Adrenal gland (tissue), 12 donors: ENCODE results near the gene EYS. TPM values are rescaled to one million over a fixed set of nuclear protein-coding genes. Genes with fewer than 3 reads are reported as not detected.

Experiments used
- DNase-seq, 7 donors: peaks; one replicate each; pipeline ENCODE4 v3.0.0-alpha.2; 2019 to 2020
- H3K27ac ChIP-seq, 5 donors: fragments of 200-600 bp; sonication (generic) in 4 of 5; 1 replicate in 3 of 5; 2 replicates in 2 of 5; pipeline versions ENCODE4 v1.5.1 to v1.8.0; 2016 to 2020; ENCODE audit warnings: mild to moderate bottlenecking in 1 of 5
- H3K27me3 ChIP-seq: fragments of 200-600 bp; 2 replicates; pipeline ENCODE4 v1.8.0; 2021
- H3K36me3 ChIP-seq, 2 donors: fragments of 200-600 bp; replicated peaks in 1 of 2; 1 replicate in 1 of 2; 2 replicates in 1 of 2; pipeline versions ENCODE4 v1.5.1 to v1.8.0; 2018 to 2022
- H3K4me1 ChIP-seq, 2 donors: fragments of 200-600 bp; replicated peaks in 1 of 2; 1 replicate in 1 of 2; 2 replicates in 1 of 2; pipeline versions ENCODE4 v1.5.1 to v1.8.0; 2018 to 2021
- H3K4me3 ChIP-seq, 4 donors: fragments of 200-600 bp; sonication (generic) in 3 of 4; one replicate each; pipeline ENCODE4 v1.5.1; 2016 to 2018
- H3K9me3 ChIP-seq, 3 donors: fragments of 200-600 bp; sonication (generic) in 1 of 3; replicated peaks in 1 of 3; 1 replicate in 2 of 3; 2 replicates in 1 of 3; pipeline versions ENCODE4 v1.5.1 to v1.8.0; 2016 to 2021
- CTCF ChIP-seq, 6 experiments: fragments of 450-650 bp in 4 of 6; fragments of 200-600 bp in 2 of 6; sonication (generic) in 1 of 6; IDR thresholded peaks; 1 replicate in 5 of 6; 2 replicates in 1 of 6; pipeline versions ENCODE4 v1.5.1 to v1.8.0; 2016 to 2021; ENCODE audit warnings: antibody characterized with exemption in 6 of 6, mild to moderate bottlenecking in 2 of 6, moderate library complexity in 1 of 6
- POLR2A ChIP-seq, 2 donors: fragments of 450-650 bp; IDR thresholded peaks; one replicate each; pipeline ENCODE4 v1.6.1; 2017; ENCODE audit warnings: antibody characterized with exemption in 2 of 2, mild to moderate bottlenecking in 2 of 2, moderate library complexity in 1 of 2
- WGBS, 4 donors: extraction: QIAGEN DNeasy Blood & Tissue Kit in 2 of 4; methylation state at CpG; one replicate each; pipeline versions ENCODE4 v1.1.5 to v1.1.7; 2013 to 2017; 5-methylcytosine and 5-hydroxymethylcytosine counted together
- intact Hi-C, 2 donors: fragments of 100-400 bp; cut with DNase I; formaldehyde crosslinking; loops; one replicate each; pipeline versions ENCODE4 v1.14.1 to v1.15.0; 2022 to 2023
- polyA plus RNA-seq, 3 donors: library from polyadenylated mRNA; stranded (reverse); fragments of 200-250 nt in 2 of 3; fragments of 350-450 nt in 1 of 3; fragmentation: Illumina TruSeq in 1 of 3; extraction: RNeasy Lipid Tissue Mini Kit (QIAGEN cat#74804) in 1 of 3; gene quantifications; one replicate each; pipeline ENCODE4 v1.2.3, GENCODE V29; 2013 to 2014
- total RNA-seq, 9 donors: library from RNA; depleted of rRNA in 4 of 9; stranded (reverse); fragments of >200 nt in 4 of 9; fragments of 120-200 nt in 1 of 9; fragmentation: NEBNext Ultra II Directional in 1 of 9; extraction: Animal tissue kit (Norgen Biotek cat#: 25700) in 1 of 9; gene quantifications; one replicate each; pipeline versions ENCODE4 v1.1.0 to v1.2.4, GENCODE V29; 2013 to 2023
- donor health status: healthy with polysubstance abuse.
- donor health status: Bipolar disorder and iron deficiency.
- donor health status: DM: yes; HTN: yes; CAD: no.
- donor health status: DM: no; HTN: no; CAD: no.
- donor health status: DM: no; HTN: no; CAD: no.
- donor health status: DM: yes; HTN: yes; CAD: no.

Gene EYS
- total and polyA plus RNA-seq, 12 donors = 0.03 to 3.1 (median 0.18) TPM; not detected in 7

GRCh38 chr6:63783096-63783495 lies 1923.9 kb downstream of the EYS start:
- no peaks in the 10 kb centered on the region for H3K36me3 ChIP-seq
- H3K4me1 ChIP-seq = no peaks in the 10 kb centered on the region
- no peaks in the 10 kb centered on the region for H3K9me3 ChIP-seq
- no peak for DNase-seq
- TF ChIP-seq CTCF (IDR thresholded peaks at IDR 0.05) (no peak), POLR2A (IDR thresholded peaks at IDR 0.05) (no peak)
- 78 to 81% (median 80%) methylated on average over 1 of the region's 1 CpG for WGBS, 4 donors
- H3K27me3 ChIP-seq = no peaks in the 10 kb centered on the region
- no peak overlapping the region for H3K4me3 ChIP-seq
- H3K27ac ChIP-seq = no peak overlapping the region
- intact Hi-C loops = no loop called here

- H3K27ac ChIP-seq = no peak overlapping the region
- H3K36me3 ChIP-seq = no peaks in the 10 kb centered on the region
- no peak overlapping the region for H3K4me3 ChIP-seq
- H3K27me3 ChIP-seq = no peaks in the 10 kb centered on the region
- intact Hi-C loops = no loop called here
- H3K9me3 ChIP-seq = no peaks in the 10 kb centered on the region
- TF ChIP-seq CTCF (IDR thresholded peaks at IDR 0.05) (no peak), POLR2A (IDR thresholded peaks at IDR 0.05) (no peak)
- no peak for DNase-seq
- no peaks in the 10 kb centered on the region for H3K4me1 ChIP-seq
- WGBS, 4 donors = 50 to 73% (median 69%) methylated on average over 1 of the region's 1 CpG
These were observed 1932.1 kb downstream of the EYS start for GRCh38 chr6:63774961-63775360.

DNA sequence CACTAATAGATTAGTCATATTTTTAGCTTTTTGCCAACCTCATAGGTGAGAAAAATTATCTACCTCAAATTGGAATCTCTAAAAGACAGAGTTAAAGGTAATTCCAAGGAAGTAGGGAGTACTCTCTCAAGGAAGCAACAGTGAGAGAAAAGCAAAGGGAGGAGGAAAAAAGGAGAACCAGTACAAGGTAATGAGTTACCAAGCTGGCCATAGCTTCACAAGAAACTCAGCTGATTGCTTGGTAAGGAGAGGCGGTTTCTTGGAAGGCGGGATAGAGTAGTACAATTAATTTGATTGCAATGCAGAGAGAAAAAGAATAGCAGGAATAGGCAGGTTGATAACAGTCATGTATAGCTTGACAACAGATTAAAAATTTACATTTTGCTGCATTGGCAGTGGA lies 1933.8 kb downstream of the EYS start:
- H3K4me3 ChIP-seq = no peak overlapping the region
- intact Hi-C loops = no loop called here
- H3K36me3 ChIP-seq = no peaks in the 10 kb centered on the region
- WGBS, 4 donors = 76 to 93% (median 87%) methylated on average over 2 of the region's 2 CpGs
- no peaks in the 10 kb centered on the region for H3K27me3 ChIP-seq
- H3K27ac ChIP-seq = no peak overlapping the region
- TF ChIP-seq POLR2A (IDR thresholded peaks at IDR 0.05) (no peak), CTCF (IDR thresholded peaks at IDR 0.05) (no peak)
- no peak for DNase-seq
- no peaks in the 10 kb centered on the region for H3K9me3 ChIP-seq
- H3K4me1 ChIP-seq = no peaks in the 10 kb centered on the region

GRCh38 chr6:63765828-63766227 lies 1941.2 kb downstream of the EYS start:
- H3K27me3 ChIP-seq = no peaks in the 10 kb centered on the region
- TF ChIP-seq CTCF (IDR thresholded peaks at IDR 0.05) (no peak), POLR2A (IDR thresholded peaks at IDR 0.05) (no peak)
- H3K36me3 ChIP-seq = no peaks in the 10 kb centered on the region
- H3K4me1 ChIP-seq = no peaks in the 10 kb centered on the region
- no peak overlapping the region for H3K4me3 ChIP-seq
- H3K9me3 ChIP-seq = no peaks in the 10 kb centered on the region
- DNase-seq = no peak
- 75 to 84% (median 79%) methylated on average over 2 of the region's 2 CpGs for WGBS, 4 donors
- H3K27ac ChIP-seq = no peak overlapping the region
- intact Hi-C loops = loop anchor here (5.0 to 10.0 kb wide), 2 partner anchors 164 to 421 kb away; no protein-coding TSS in a partner anchor
